SH-SY5Y (cell line): ENCODE results near the gene PLXNA3.

Source experiments
- GATA2 ChIP-seq: IDR thresholded peaks from 2 replicates; pipeline ENCODE4 v1.6.1; 2011; ENCODE audit warnings: mild to moderate bottlenecking, low read depth, low read length
- GATA3 ChIP-seq: IDR thresholded peaks from 2 replicates; pipeline ENCODE4 v1.6.1; 2011; ENCODE audit warnings: low read depth, mild to moderate bottlenecking, low read length, moderate library complexity

GRCh38 chrX:154452823-154453222, 5.3 kb upstream of the PLXNA3 start:
- no peak for TF ChIP-seq GATA3
- no peak for TF ChIP-seq GATA2
